ENCODE results near the gene CEMIP.

DNA sequence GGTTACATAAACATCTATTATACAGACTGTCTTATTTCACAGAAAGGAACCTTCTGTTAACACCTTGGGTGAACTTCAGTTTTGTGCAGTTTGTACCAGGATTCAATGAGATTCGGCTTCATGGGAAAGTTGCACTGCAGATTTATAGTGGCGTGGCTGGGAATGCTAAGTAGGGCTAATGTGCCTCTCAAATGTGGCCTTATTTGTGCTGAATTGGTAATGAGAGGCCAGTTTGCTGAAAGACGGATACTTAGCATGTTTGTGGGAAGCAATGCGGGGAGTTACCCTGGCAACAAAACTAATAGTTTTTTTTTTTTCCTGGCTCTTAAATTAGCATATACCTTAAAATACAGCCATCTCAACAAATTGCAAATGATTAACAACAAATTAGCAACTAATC is 28.6 kb upstream of the CEMIP start:
- TF ChIP-seq, protein P1, sequence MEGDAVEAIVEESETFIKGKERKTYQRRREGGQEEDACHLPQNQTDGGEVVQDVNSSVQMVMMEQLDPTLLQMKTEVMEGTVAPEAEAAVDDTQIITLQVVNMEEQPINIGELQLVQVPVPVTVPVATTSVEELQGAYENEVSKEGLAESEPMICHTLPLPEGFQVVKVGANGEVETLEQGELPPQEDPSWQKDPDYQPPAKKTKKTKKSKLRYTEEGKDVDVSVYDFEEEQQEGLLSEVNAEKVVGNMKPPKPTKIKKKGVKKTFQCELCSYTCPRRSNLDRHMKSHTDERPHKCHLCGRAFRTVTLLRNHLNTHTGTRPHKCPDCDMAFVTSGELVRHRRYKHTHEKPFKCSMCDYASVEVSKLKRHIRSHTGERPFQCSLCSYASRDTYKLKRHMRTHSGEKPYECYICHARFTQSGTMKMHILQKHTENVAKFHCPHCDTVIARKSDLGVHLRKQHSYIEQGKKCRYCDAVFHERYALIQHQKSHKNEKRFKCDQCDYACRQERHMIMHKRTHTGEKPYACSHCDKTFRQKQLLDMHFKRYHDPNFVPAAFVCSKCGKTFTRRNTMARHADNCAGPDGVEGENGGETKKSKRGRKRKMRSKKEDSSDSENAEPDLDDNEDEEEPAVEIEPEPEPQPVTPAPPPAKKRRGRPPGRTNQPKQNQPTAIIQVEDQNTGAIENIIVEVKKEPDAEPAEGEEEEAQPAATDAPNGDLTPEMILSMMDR (IDR thresholded peaks at IDR 0.05; ENCODE audit: insufficient read depth, low read depth, low read length), result no peak
- TF ChIP-seq EZH2 (IDR thresholded peaks at IDR 0.05; ENCODE audit: insufficient read depth, low read length), result no peak
